ENCODE data around the gene TAF6L.

The TAF6L gene

GRCh38 chr11:62775646-62776045 lies 4.5 kb downstream of the TAF6L start:
- peaks cover 9% of the 10 kb centered on the region for H3K36me3 ChIP-seq (replicated peaks)
- in situ Hi-C loops (cut with HindIII; ENCODE audit: low pct_ligation_motif_present, low sequenced_read_pairs) = no loop called here
- TF ChIP-seq, protein P1, sequence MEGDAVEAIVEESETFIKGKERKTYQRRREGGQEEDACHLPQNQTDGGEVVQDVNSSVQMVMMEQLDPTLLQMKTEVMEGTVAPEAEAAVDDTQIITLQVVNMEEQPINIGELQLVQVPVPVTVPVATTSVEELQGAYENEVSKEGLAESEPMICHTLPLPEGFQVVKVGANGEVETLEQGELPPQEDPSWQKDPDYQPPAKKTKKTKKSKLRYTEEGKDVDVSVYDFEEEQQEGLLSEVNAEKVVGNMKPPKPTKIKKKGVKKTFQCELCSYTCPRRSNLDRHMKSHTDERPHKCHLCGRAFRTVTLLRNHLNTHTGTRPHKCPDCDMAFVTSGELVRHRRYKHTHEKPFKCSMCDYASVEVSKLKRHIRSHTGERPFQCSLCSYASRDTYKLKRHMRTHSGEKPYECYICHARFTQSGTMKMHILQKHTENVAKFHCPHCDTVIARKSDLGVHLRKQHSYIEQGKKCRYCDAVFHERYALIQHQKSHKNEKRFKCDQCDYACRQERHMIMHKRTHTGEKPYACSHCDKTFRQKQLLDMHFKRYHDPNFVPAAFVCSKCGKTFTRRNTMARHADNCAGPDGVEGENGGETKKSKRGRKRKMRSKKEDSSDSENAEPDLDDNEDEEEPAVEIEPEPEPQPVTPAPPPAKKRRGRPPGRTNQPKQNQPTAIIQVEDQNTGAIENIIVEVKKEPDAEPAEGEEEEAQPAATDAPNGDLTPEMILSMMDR (IDR thresholded peaks at IDR 0.05; ENCODE audit: low read depth, low read length, missing control alignments) = no peak
- no peak overlapping the region for H3K27ac ChIP-seq
- no peaks in the 10 kb centered on the region for H3K27me3 ChIP-seq (replicated peaks)
- no peak overlapping the region for H3K4me3 ChIP-seq (ENCODE audit: low read depth, low read length)
- DNase-seq = no peak

DNA sequence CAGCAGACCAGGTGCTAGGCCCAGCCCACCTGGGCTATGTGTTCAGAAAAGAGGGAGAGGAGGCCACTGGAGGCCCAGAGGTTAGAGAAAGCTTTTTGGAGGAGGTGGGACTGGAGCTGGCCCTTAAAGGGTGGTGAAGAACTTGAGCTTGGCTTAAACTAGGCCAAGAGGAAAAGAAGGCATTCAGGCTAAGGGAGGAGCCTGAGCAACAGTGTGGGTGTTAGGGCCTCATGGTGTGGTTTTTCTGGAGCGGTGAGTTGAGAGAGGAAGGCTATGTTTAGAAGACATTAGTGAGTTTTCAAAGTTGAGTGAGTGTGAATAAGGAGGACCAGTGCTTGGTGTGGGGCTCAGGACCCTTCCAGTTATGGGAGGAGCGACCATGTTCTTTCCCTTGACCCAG lies 6.2 kb downstream of the TAF6L start:
- Histone ChIP-seq H3K27me3 (replicated peaks) (no peaks in the 10 kb centered on the region), H3K4me3 (ENCODE audit: low read depth, low read length) (no peak overlapping the region), H3K36me3 (replicated peaks) (peaks cover 9% of the 10 kb centered on the region), H3K27ac (no peak overlapping the region)
- in situ Hi-C loops (cut with HindIII; ENCODE audit: low pct_ligation_motif_present, low sequenced_read_pairs) = no loop called here
- no peak for DNase-seq
- TF ChIP-seq, protein P1 (IDR thresholded peaks at IDR 0.05; ENCODE audit: low read depth, low read length, missing control alignments) = no peak

GRCh38 chr11:62778441-62778840 lies 7.2 kb downstream of the TAF6L start:
- Histone ChIP-seq H3K27ac (no peak overlapping the region), H3K36me3 (replicated peaks) (peaks cover 9% of the 10 kb centered on the region), H3K4me3 (ENCODE audit: low read depth, low read length) (no peak overlapping the region), H3K27me3 (replicated peaks) (no peaks in the 10 kb centered on the region)
- DNase-seq = no peak
- TF ChIP-seq, protein P1 (IDR thresholded peaks at IDR 0.05; ENCODE audit: low read depth, low read length, missing control alignments) = no peak
- in situ Hi-C loops (cut with HindIII; ENCODE audit: low pct_ligation_motif_present, low sequenced_read_pairs) = no loop called here

GRCh38 chr11:62782753-62783152 lies 11.6 kb downstream of the TAF6L start:
- H3K36me3 ChIP-seq (replicated peaks) = peaks cover 2% of the 10 kb centered on the region
- H3K27ac ChIP-seq = no peak overlapping the region
- TF ChIP-seq, protein P1 (IDR thresholded peaks at IDR 0.05; ENCODE audit: low read depth, low read length, missing control alignments) = no peak
- H3K4me3 ChIP-seq (ENCODE audit: low read depth, low read length) = no peak overlapping the region
- H3K27me3 ChIP-seq (replicated peaks) = no peaks in the 10 kb centered on the region
- DNase-seq = no peak
- in situ Hi-C loops (cut with HindIII; ENCODE audit: low pct_ligation_motif_present, low sequenced_read_pairs) = no loop called here

- no peaks in the 10 kb centered on the region for H3K27me3 ChIP-seq (replicated peaks)
- H3K36me3 ChIP-seq (replicated peaks) = peaks cover 15% of the 10 kb centered on the region
- in situ Hi-C loops (cut with HindIII; ENCODE audit: low pct_ligation_motif_present, low sequenced_read_pairs) = no loop called here
- peak overlapping the region; percentile 65 for H3K27ac ChIP-seq
- peak overlapping the region; percentile 90 for H3K4me3 ChIP-seq (ENCODE audit: low read depth, low read length)
- TF ChIP-seq, protein P1 (IDR thresholded peaks at IDR 0.05; ENCODE audit: low read depth, low read length, missing control alignments) = peak; percentile 100
- DNase-seq = peak; percentile 75
These were observed 15.3 kb downstream of the TAF6L start for GRCh38 chr11:62786318-62787004.
